EL (cell line): Measurements from ENCODE around the gene BCAR3.

Experiments
- DNase-seq: peaks from one replicate; pipeline ENCODE4 v3.0.0-alpha.2; 2016

The BCAR3 gene

DNA sequence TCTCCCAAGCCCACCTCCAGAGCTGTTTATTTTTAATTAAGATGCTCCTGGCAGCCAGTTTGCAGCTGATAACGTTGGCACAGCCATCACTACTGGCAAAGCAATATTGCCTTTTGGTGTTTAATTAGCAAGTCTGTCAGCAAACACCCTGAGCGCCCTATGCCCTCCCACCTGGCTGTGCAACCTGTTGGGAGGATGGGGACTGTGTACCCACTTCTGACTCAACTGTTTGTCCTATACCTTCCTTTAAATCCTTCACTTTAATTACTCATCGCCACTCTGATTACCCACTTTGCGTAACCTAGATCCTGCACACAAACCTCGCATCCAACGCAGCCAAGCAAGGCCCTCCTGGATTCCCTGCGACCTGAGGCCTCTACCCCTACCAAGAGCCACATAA, 67.1 kb downstream of the BCAR3 start:
- no peak for DNase-seq

DNA sequence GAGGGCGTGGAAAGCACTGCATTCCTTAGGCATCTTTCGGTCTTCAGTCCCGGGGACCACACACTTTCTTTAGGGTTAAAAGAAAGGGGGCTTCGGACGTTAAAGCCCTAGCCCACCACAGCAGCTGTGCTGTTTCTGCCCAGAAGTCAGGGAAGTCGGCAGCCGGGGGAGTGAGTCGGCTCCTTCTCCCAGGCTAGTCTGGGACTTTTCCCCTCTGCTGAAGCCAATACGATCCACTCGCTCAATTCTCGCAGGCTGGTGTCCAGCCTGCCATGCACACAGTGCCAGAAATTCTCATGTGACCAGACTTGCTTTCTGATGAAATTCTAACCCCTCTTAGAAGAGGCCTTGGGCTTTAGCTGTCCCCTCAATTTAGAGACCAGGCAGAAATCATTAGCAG, 67.7 kb downstream of the BCAR3 start:
- DNase-seq = no peak

DNA sequence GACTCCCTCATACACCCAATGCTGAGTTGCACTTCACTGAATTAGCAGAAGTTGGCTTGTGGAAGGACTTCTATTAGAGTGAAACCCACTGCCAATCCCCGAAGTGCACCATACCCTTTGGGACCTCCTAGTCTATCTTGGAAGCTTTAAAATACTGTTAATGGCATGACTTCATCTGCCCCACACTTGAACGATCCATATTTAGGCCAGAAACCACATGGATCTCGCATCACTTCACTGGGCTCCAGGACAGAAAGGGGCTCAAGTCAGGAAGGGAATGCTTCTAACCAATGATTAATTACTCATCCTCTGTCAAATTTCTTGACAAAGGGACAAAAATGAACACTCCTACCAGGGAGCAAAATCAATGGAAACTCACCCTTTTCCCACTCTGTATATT, 69.1 kb downstream of the BCAR3 start:
- DNase-seq = no peak

DNA sequence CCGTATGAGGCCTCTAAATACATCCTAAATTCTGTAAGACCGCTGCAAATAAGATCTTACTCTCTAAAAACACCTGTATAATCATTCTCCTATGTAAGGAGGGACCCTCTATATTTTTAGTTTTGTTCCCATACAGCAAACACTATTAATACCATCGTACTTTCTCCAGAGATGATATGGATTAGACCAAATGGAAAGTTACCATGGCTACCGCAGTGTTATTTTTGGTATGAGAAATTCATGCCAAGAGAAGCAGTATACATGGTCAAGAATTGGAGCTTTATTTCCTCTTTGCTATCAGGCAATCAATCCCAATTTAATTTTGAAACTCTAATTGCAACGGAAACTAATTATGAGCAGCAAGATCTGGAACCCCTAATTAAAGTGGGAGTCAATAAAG, 70.0 kb downstream of the BCAR3 start:
- no peak for DNase-seq

DNA sequence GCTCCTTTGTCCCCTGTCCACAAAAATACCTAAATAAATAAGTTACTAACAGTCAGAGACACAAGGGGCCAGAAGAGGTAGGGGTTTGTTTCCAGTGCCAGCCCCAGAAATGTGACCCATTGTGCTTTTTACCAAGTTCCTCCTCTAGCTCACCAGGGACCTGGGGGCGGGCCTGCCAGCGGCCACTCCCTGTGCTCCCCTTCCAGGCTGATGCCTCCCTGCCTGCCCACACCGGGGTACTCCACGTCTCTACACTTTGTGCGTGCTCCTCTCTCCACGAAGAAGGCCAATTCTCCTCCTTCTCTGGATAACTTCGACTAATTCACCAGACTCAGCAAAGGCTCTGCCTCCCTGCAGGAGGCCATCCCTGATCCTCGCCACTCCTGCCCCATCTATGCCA, 72.1 kb downstream of the BCAR3 start:
- no peak for DNase-seq

DNA sequence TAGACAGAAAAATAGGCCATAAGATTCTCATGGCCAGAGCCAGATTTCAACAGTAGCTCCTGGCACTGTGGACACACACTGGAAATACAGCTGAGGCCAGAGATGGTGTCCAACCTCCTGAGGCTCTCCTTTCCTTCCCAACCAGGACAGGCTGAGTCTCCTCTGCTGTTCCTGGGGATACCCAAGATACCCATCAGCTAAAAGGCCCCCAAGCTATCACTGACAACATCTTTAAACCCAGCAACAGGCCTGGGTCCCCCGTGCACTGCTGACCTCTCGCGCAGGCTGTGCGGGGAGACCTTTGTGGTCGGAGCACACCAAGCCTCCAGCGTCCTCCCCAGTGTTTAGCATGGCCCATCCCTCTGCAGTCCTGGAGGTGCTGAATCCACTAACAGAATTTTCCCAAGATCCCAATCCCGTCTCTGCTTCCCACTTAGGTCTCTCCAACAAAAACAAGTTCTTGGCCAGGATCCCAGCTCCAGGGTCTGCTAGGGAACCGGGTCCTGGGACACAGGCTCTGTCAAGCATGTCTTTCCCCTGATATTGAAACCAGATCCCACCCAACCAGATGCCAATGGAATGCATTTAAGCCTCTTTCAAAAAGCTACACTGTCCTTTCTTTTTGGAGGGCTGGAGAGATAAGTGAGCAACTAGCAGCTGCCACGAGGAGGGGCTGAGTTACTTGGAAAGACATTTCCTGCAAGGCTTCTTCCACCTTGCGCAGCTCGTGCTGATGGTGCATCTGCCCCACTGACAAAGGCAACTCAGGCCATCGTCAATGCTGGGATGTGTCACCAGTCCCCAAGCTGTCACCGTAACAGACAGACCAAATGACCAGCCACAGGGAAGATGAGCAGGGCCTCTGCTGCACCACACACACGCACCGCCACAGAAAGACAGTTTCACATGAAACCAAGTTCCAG, 73.2 kb downstream of the BCAR3 start:
- DNase-seq = peak; percentile 34

DNA sequence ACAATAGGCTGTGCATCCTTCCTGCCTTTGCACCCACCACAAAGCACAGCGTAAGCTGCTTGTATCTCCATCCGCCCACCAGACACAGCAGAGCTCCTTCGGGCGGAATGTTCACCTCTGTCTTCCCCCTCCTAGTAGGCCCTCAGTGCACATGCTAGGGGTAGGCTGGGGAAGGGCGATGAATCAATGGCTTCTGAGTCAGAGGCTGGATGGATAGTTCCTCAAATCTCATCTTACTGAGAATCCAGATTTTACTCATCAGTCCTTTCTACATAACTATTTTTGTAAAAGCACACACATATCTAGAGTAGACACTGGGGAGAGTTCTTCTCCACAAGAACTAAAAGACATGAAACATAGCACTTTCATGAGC, 73.8 kb downstream of the BCAR3 start:
- peak; percentile 64 for DNase-seq

DNA sequence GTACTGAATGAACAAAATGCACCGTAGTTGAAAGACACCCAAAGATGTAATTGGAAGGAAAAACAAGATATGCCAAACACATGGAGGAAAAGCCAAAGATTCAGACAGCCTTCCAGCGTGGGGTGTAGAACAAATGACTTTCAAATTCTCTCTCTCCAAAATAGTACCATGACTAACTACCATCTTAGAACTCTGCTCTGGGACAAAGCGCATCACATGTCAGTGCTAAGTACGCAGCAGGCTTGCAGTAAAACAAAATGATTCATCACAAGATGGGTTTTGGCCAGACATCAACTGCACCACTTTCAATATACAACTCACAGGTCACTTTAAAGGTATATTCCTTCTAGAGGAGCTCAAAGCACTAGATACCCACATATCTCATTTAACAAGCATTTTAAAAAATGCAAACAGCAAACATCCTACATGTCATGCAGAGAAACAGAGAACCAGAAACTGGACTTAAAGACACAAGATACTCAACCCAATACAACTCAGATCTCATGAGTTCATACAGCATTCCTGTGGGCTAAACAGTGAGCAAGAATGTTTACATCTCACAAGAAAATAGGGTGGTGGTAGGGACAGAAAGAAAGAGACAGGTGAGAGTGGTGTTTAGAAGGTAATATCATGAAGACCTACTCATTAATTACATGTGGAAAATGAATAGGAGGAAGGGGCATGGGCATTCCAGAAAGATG, 75.7 kb downstream of the BCAR3 start:
- peak; percentile 91 for DNase-seq

DNA sequence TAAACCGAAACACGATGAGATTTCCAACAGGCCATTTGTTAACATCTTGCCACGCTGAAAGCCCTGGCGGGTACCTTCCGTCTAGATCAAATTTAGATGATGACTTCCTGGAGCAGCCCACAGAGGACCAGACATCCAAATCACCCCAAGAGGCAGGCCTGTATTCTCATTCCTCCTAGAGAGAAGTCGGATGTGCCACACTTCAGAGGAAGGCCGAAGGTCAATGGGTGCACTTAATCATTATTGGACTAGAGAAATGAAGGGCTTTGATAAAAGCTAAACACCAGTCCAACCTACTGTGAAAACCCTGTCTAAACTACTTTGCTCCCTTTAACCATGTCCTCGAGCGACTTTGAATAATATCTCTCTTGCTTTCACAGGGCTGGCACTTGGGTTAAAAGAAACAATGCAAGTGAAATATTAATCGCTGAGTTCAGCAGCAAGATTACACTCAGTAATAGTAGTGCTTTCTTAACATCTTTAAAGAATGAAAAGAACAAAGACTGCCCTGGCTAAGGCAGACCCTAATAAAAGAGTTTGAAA, 76.5 kb downstream of the BCAR3 start:
- no peak for DNase-seq

DNA sequence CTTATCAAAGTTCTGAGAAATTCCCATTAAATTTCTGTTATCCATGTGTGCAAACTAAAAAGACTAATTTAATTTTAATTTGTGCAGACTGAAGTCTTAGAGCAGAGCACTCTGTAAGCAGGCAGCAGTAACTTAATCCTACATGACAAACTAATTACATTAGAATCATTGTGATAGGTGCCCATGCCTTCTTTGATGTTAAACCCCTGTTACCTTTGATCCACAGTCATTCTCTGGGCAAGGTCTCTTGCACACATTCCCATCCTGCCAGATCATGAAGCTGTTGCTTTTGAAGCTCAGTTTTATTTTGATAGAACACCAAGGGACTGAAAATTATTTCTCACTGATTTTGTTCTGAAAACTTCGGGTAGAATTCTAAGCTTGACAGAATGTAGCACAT, 77.2 kb downstream of the BCAR3 start:
- DNase-seq = no peak

DNA sequence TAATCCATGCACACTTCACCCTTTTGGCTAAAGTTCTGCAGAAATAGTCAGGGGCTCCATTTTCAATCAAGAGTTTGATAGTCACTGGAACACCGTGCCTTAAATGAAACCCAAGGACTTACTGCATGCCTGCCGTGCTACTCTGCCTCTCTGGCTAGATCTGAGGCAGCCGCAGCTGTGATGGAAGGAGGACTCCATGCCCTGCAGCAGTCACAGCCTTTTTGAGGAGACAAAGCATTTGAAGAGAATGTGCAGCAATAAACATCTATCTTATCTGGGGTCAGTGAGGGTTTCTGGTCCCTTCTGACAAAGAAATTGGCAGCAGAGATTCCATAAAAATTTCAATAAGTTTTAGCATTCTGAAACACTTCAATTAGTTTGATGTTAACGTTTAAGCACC, 78.0 kb downstream of the BCAR3 start:
- DNase-seq = no peak

DNA sequence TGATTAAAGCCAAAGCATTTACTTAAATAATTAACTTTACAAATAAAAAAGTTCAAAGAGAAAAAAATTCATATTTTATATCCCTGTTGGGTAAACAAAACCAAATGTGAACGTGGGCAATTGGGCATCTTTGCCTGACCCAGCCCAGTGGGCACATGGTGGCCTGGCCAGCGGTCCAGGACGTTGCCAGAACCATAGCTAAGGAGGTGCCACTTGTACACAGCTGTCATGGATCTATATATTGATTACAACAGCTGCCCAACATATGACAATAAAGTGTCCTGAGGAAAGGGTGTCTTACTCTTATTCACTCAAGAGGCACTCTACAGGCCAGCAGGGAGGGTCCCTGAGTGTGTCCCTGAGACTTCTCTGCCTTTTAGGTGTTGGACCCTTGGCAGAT, 78.5 kb downstream of the BCAR3 start:
- no peak for DNase-seq

DNA sequence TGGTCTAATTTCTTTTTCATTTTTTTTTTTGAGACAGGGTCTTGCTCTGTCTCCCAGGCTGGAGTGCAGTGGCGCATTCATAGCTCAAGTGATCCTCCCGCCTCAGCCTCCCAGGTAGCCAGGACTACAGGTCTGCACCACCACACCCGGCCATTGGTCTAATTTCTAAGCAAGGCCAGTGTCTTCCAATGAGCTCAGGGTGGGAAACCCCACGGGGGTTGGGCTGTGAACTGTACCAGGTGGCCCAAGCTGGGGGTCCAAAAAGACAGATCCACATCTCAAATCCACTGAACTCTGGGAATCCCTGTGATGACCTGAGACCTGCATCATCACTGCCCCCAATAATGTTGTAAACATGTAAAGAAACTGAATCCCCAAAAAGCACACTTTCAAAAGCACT, 79.5 kb downstream of the BCAR3 start:
- DNase-seq = no peak

DNA sequence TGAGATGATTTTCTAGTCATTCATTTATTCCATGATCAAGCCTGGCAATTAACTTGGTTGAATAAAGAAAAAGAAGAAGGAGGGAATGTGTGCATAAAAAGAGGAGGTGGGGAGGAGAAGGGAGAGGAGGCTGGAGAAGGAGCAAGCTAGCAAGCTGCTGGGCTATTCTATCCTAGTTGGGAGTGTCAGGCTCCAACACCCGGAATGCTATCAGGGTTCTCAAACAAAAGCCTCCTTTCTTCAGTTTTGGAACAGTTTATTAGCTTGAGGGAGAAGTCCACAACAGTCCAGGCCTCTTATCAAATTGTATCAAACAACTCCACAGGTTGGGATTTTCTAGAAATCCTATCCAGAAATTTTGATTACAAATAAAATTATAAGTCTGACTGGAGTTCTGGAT, 80.0 kb downstream of the BCAR3 start:
- DNase-seq = no peak

DNA sequence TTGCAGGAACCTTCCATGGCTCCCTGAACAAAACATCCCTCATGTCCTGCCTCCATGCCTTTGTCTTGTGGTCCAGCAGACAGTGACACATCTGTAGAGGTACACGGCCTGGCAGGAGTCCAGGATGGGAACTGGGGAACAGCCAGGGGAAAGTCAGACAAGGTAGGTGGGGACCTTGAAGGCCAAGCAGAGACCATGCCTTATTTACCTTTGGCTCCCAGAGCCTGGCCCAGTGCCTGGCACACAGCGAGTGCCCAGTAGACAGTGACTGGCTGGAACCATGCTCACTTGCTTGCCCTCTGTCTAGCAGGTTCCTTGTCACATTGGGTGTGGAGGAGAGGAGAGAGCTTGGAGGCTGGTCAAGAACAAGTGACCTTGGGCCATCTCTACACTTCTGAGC, 81.0 kb downstream of the BCAR3 start:
- DNase-seq = no peak

DNA sequence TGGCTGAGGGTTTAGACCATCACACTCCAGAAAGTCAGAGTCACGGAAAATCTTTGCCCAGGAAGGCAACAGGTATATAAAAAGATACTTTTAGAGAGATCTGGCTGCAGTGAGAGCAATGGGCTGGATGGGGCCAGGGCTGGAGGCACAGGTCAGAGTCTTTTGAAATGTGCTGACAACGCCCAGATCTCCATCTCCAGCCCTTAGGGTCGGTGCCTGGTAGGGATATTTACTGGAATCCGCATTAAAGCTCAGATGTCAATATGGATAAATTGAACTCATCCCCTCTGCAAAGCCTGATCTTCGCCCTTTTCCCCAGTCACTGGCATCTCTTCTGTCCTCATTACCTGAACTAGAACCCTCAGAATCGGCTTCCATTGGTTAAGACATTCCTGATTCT, 82.2 kb downstream of the BCAR3 start:
- no peak for DNase-seq

DNA sequence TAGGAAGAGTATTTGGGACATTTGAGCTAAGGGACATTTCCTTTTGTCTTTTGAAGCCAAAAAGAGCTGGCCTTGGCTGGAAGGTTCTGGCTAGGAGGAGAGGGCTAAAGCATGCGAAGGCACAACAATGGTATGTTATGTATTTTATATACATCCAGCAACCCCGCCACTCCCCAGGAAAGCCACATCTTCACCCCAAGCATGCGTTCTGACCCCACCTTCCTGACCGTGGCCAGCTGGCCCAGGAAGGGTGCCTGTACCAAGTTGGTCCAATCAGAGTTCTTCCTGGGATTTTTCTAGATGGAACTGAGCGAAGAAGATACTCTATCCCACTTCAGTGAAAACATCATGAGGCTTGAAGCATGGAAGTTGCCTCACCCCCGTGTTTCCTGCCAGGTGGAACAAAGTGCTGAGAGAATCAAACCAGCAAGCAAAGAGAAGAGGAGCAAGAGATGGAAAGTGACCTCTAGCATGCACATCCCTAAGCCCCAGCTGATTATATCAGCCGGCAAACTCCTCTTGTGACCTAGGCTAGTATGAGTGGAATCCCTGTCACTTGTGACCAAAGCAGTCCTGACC, 82.7 kb downstream of the BCAR3 start:
- no peak for DNase-seq

DNA sequence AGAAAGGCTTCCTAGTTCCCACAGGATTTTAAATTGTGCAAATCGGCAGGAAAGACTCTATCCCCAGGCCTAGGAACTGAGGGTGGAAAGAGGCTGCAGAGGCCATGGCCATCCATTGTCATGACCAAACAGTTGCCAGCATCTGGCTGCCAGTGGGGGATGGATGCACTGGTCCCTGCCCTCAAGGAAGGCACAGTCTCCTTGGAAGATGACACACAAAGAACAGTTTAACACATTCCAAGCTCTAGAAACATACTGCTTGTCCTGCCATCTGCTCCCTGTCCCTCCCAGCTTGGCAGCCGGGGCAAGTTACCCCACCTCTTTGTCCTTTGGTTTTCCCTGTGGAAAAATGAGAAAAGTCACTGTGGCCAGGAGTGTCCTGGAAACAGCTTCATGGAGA, 83.2 kb downstream of the BCAR3 start:
- no peak for DNase-seq

DNA sequence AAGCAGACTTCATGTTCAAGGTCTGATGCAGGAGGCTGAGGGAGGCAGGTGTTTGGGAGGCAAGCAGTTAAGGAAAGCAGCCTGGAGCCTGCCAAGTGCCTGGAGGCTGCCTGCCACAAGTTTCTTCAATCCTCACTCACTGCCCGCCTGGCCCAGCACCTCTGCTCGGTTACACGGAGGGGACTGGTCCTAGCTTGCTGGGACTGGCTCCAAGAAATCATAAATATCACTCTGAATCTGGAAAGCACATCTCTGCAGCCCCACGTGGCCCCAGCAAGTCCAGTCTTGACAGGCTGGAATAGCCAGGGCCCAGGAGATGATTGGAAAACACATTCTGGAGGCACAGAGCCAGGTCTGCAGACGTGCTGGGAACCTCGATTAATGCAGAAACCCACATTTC, 83.9 kb downstream of the BCAR3 start:
- no peak for DNase-seq

DNA sequence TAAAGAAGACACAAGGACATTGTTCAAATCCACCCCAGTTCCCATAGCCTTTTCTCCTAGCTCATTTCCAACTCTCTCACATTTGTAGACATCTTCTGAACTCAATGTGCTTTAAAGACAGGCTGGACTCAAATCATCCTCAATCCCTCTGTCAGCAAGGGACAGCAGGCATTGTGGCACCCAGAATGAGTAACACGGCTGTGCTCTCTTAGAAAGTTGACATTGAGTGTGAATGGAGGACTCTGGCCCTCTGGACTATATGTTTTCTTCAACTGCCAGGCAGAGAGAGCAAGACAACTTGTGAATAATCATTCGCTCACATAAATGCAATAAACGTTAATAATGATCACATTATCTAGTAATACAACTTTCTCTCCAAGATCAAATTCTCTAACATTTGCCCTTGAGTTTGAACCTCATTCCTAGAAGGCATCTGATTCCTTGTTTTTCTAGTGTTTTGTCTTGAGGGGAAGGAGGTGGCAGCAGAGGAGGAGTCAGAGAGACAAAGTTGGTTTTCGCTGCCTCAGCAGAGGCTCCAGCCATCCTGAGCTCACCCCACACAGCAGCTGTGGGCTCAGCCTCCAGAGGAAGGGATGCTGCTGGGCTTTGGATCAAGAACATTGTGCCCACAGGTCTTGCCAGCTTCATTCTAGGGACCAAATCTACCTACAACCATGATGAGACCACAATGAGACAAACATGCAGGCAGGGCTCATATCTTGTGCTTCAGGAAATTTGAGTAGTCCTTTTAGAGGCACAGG, 85.1 kb downstream of the BCAR3 start:
- DNase-seq = no peak

DNA sequence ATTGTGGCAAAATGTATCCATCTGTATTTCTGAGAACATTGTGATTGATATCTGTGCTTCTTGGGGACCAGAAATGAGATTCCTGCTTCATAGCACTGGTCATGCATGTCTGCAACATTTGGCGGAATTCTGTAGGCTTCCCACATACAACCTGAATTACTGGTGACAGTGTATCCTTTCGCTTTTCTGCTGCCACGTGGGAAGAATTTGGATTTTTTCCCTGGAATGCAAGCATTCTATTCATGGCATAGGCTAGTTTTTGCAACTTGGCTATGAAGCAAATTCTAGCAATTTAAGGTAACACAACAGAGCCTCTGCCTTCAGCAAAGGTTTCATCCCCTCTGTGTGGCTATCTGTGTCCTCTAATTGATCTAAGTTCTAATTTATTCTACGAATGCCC, 85.9 kb downstream of the BCAR3 start:
- DNase-seq = no peak

DNA sequence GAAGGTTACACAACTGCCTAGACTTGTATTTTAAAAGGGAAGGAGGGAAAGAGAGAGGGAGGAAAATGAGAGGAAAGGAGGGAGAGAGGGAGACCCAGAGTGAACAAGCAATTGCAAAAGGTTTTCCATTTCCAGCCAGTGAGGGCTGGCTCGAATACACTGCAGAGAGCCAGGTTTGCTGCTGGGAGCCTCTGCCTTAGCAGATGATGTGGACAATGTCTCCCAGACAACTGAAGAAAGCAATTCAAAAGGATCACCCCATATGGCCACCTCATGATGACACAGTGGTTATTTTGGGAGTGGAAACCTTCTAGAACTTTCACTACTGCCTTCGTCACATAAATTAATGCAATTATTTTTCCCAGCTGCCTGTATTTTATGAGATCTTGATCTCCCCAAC, 86.4 kb downstream of the BCAR3 start:
- DNase-seq = no peak

DNA sequence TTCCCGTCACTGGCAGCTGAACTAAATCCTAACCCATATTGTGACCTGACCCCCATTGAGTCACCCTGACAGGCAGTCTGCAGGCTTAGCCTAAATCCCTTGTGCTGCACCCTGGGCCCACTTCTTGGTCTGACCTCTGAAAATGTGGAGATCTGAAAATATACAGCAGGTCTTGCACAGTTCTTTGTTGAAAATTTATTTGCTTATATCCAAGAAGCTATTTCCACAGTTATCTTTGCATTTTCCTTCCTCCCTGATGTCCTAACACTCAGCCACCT, 87.1 kb downstream of the BCAR3 start:
- no peak for DNase-seq
